GM18505 (cell line): Measurements from ENCODE around the gene PTGES3.
"Not testable (repeated sequence)": the region's sequence is repeated elsewhere in the genome, so short reads cannot be mapped to it uniquely, and the experiment has no call there.

ENCODE experiments used
- ATAC-seq: cut with Tn5 transposase; IDR thresholded peaks from one replicate; pipeline ENCODE4 v1.9.1; 2021; ENCODE audit not compliant: unreplicated experiment
- POLR2A ChIP-seq: IDR thresholded peaks from 4 replicates; pipeline ENCODE4 v1.6.1; 2011; ENCODE audit warnings: borderline replicate concordance; ENCODE audit not compliant: insufficient read depth, insufficient read length; ENCODE audit errors: extremely low read depth

Gene PTGES3

DNA sequence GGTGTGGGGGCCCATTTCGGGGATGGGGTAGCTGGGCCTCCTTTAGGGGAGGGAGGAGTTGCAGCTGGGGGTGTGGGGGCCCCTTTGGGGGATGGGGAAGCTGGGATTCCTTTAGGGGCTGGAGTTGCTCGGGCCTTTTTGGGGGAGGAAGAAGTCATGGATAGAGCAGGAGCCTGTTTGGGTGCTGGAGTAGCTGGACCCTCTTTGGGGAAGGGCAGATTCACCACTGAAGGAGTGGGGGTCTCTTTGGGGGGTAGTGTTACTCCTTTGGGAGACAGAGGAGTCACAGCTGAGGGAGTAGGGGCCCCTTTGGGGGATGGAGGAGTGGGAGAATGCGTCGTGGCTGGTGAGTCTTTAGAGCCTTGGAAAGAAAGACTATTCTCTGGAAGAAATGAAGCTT, 30.6 kb upstream of the PTGES3 start:
- TF ChIP-seq POLR2A: no peak
- no peak for ATAC-seq

DNA sequence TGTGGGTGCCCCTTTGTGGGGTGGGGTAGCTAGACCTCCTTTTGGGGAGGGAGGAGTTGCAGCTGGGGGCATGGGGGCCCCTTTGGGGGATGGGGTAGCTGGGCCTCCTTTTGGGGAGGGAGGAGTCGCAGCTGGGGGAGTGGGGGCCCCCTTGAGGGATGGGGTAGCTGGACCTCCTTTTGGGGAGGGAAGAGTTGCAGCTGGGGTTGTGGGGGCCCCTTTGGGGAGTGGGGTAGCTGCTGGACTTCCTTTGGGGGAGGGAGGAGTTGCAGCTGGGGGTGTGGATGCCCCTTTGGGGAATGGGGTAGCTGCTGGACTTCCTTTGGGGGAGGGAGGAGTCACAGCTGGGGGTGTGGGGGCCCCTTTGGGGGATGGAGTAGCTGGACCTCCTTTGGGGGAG, 30.1 kb upstream of the PTGES3 start:
- no peak for TF ChIP-seq POLR2A
- no peak for ATAC-seq

DNA sequence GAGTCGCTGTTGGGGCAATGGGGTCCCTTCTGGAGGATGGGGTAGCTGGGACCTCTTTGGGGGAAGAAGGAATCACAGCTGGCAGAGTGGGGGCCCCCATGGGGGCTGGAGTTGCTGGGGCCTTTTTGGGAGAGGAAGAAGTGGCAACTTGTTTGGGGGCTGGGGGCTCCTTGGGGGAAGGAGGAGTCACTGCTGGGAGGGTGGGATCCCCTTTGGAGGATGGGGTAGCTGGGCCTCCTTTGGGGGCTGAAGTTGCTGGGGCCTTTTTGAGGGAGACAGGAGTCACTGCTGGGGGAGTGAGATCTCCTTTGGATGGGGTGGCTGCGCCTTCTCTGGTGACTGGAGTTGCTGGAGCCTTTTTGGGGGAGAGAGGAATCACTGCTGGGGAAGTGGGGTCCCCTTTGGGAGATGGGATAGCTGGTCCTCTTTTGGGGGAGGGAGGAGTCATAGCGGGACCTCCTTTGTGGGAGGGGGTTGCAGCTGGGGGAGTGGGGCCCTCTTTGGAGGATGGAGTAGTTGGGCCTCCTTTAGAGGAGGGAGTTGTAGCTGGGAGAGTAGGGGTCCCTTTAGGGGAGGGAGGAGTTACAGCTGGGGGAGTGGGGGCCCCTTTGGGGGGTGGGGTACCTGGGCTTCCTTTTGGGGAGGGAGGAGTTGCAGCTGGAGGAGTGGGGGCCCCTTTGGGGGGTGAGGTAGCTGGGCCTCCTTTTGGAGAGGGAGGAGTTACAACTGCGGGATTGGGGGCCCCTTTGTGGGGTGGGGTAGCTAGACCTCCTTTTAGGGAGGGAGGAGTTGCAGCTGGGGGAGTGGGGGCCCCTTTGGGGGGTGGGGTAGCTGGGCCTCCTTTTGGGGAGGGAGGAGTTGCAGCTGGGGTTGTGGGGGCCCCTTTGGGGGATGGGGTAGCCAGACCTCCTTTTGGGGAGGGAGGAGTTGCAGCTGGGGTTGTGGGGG, 29.1 kb upstream of the PTGES3 start:
- TF ChIP-seq POLR2A: no peak
- no peak for ATAC-seq

DNA sequence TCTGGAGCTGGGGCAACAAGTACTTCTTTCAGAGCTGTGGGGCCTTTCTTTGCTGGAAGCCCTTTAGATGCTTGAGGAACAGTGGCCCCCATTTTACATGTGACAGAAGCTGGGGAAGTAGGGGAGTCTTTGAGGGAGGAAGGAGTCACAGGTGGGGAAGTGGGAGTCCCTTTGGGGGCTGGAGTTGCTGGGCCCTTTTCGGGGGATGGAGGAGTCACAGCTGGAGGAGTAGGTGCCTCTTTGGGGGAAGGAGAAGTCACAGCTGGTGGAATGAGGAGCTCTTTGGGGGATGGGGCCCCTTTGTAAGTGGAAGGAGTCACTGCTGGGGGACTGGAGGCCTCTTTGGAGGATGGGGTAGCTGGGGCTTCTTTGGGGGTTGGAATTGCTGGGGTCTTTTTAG, 28.4 kb upstream of the PTGES3 start:
- no peak for ATAC-seq
- no peak for TF ChIP-seq POLR2A

DNA sequence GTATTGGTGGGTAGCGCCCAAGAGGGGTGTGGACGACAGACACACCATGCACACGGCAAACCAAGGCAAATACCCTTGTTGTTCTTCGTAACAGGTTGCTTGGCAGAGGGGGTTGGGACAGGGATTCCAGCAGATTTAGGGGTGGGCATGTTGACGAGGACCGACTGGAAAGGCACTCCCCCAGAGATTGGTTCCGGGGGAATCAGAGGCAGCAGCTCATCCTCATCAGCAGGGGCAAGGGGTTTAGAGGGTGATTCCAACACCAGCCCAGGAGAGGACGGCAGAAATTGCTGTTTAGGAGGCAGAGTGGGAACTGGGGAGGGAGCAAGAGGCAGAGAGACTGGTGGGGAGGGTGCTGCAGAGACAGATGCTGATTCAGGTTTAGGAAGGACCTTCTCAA, 27.7 kb upstream of the PTGES3 start:
- ATAC-seq: no peak

DNA sequence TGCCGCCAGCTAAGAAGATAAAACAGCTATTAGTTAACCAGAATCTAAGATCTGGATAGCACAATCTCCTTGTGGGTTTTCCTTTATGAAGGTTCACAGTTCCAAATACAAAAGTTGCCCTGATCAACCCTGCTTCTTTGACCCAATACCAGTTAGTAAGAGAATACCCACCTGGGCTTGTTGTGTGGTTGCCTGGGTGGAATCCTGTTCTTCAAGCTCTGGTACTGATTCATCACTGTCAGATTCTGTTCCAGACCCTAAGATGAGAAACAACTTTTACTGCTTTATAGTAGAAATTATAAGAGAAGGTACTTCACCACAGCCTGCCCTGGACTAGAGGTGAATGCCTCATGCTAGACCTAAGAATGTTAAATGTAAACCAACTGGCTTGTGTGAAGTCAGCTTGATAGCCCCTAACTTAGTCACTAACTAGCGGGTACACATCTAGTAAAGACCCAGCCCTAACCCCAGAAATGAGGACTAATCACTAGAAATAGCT, 26.4 kb upstream of the PTGES3 start:
- TF ChIP-seq POLR2A: no peak
- ATAC-seq: no peak

More for the DNA sequence above, 27.7 kb upstream of the PTGES3 start:
- no peak for TF ChIP-seq POLR2A

DNA sequence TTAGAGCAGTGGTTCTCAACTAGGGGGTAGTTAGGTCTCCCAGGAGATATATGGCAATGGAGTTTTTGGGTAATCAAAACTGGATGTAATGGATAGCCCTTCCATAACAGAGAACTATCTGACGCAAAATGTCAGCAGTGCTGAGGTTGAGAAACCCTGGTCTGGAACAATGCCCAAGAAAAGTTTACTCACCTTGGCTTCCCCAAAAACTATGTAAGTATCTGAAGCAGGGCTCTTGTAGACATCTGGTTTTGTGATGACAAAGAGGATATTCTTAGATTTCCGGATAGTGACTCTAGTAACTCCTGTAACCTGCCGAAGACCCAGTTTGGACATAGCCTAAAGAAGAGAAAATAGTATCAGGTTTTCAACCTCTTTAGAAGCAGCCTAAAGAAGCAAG, 25.3 kb upstream of the PTGES3 start:
- ATAC-seq: no peak

DNA sequence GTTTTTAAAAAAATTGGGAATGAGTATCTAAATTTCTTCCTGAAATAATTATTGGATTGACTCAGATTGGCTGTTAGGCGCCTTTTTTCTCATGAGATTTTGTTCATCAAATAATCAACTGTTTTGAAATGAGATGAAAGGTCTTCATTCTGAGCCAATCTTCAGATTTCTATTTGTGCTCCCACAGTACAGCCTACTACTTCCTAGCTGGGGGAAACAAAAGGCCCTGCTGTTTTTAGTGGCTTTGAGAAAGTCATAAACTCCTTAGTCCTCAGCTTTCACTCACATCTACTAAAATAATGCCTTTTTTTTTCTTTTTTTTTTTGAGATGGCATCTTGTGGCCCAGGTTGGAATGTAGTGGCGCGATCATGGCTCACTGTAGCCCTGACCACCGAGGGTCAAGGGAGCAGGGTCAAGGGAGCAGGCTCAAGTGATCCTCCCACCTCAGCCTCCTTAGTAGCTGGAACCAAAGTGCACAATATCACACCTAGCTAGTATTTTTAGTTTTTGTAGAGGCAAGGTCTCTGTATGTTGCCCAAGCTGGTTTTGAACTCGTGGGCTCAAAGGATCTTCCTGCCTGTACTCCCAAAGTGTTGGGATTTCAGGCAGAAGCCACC, 21.8 kb upstream of the PTGES3 start:
- no peak for ATAC-seq
- TF ChIP-seq POLR2A: no peak

More for the DNA sequence above, 25.3 kb upstream of the PTGES3 start:
- TF ChIP-seq POLR2A: no peak

DNA sequence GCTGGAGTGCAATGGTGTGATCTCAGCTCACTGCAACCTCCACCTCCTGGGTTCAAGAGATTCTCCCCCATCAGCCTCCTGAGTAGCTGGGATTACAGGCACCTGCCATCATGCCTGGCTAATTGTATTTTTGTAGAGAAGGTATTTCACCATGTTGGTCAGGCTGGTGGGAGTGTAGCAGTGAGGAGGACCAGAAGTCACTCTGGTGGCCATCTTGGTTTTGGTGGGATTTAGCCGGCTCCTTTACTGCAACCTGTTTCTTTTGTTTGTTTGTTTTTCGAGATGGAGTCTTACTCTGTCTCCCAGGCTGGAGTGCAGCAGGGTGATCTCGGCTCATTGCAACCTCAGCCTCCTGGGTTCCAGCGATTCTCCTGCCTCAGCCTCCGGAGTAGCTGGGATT, 16.4 kb upstream of the PTGES3 start:
- ATAC-seq: not testable (repeated sequence)

DNA sequence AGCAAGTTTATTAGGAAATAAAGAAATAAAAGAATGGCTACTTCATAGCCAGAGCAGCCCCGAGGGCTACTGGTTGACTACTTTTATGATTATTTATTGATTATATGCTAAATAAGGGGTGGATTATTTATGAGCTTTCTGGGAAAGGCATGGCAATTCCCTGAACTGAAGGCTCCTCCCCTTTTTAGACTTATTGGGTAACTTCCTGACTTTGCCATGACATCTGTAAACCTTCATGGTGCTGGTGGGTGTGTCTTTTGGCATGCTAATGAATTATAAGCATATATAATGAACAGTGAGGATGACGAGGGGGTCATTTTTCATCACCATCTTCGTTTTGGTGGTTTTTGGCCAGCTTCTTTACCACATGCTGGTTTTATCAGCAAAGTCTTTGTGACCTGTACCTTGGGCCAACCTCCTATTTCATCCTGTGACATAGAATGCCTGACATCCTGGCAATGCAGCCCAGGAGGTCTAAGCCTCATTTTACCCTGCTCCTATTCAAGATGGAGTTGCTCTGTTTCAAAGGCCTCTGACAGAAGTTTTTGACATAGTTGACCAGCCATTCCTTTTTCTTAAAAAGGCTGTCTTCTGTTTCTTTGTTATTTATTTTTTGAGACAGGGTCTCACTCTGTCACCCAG, 11.1 kb upstream of the PTGES3 start:
- no peak for ATAC-seq
- no peak for TF ChIP-seq POLR2A

DNA sequence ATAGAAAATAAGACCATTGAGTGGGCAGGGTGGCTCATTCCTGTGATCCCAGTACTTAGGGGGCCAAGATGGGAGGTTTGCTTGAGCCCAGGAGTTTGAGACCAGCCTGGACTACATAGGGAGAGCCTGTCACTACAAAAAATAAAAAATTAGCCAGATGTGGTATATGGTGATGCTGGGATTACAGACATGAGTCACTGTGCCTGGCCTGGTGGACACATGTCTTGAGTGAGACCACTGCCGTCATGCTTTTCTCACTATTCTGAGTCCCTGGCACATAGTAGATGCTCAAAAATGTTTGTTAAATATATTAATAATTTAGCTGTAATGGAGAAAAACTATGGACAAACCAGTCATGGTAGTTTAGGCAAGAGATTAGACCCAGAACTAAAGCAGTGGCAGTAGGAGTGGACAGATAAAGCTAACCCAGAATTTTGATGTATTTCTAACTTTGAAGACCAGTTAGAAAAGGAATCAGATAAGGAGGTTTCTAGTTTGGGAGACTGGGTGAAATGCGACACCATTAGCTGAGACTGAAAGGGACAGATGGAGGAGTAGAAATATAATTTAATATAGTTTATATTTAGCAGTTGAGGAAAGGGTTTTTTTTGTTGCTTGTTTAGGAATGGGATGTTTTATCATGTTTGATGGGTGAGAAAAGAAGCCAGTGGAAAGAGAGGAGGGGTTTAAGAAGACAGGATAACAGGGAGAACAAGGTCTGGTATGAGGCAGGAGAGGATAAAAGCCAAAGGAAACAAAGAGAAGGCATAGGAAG, 7.4 kb upstream of the PTGES3 start:
- ATAC-seq: no peak
- no peak for TF ChIP-seq POLR2A

DNA sequence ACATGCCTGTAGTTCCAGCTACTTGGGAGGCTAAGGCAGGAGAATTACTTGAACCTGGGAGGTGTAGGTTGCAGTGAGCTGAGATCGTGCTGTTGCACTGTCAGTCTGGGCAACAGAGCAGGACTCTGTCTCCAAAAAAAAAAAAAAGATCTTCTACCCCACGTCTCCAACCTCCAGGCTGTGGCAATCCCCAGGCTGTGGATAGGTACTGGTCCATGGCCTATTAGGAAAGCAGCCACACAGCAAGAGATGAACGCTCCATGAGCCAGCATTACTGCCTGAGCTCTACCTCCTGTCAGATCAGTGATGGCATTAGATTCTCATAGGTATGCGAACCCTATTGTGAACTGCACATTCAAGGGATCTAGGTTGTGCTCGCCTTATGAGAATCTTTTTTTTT, 6.1 kb upstream of the PTGES3 start:
- TF ChIP-seq POLR2A: no peak
- ATAC-seq: no peak

DNA sequence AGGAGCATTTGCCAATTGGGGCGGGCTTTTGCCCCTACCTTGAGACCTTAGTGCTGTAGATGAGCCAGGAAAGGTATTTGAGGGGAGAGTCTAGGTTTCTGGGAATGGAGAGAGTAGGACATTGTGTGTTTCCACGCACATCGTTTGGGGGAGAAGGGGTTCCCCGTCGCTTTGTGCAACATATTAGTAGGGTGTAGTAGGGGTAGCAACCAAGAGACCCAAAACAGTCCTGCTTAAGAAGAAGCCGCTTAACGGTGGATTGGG, 694 bp upstream of the PTGES3 start:
- ATAC-seq: no peak
- no peak for TF ChIP-seq POLR2A
